IPS DF 19.7 (cell line): ENCODE results near the gene KLHL20.
"Not testable (repeated sequence)": the region's sequence is repeated elsewhere in the genome, so short reads cannot be mapped to it uniquely, and the experiment has no call there.

Experiments
- DNase-seq: peaks from one replicate; pipeline ENCODE4 v3.0.0-alpha.2; 2013; ENCODE audit warnings: low read depth, low spot score

The KLHL20 gene

GRCh38 chr1:173714759-173715537, at the start of gene KLHL20:
Gene KLHL20, plus strand, starts transcription at chr1:173714981. Its CDS starts 1,063 bp downstream, at chr1:173716044.
- DNase-seq, result peak; percentile 83

DNA sequence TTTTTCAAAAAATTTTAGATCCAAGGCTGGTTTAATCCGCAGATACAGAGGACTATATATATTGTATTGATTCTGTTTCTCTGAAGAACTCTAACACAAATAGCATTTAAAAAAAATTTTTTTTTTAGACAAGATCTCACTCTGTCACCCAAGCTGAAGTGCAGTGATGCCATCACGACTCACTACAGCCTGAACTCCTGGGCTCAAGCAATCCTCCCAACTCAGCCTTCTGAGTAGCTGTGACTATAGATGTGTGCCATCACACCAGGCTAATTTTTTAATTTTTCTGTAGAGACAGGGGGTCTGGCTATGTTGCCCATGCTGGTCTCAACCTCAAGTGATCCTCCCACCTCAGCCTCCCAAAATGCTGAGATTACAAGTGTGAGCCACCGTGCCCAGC, 48.1 kb upstream of the KLHL20 start:
- DNase-seq, result no peak

GRCh38 chr1:173669491-173669941, 45.3 kb upstream of the KLHL20 start, which contains the start of gene ANKRD45:
Gene ANKRD45, minus strand, starts transcription at chr1:173669851. Its CDS starts 10,433 bp downstream, at chr1:173659418.
- DNase-seq, result peak; percentile 48

DNA sequence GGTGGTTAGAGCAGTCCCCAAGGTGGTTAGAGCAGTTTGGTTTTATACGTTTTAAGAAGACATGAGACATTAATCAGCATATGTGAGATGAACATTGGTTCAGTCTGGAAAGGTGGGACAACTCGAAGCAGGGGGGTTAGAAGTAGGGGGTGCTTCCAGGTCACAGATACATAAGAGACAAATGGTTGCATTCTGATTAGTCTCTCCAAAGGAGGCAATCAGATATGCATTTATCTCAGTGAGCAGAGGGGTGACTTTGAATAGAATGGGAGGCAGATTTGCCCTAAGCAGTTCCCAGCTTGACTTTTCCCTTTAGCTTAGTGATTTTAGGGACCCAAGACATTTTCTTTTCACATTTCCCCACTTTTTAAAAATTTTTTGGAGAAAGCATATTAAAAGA, 40.3 kb upstream of the KLHL20 start:
- DNase-seq, result not testable (repeated sequence)

GRCh38 chr1:173680152-173680551, 34.6 kb upstream of the KLHL20 start:
- not testable (repeated sequence) for DNase-seq

GRCh38 chr1:173682184-173682583, 32.6 kb upstream of the KLHL20 start:
- no peak for DNase-seq

DNA sequence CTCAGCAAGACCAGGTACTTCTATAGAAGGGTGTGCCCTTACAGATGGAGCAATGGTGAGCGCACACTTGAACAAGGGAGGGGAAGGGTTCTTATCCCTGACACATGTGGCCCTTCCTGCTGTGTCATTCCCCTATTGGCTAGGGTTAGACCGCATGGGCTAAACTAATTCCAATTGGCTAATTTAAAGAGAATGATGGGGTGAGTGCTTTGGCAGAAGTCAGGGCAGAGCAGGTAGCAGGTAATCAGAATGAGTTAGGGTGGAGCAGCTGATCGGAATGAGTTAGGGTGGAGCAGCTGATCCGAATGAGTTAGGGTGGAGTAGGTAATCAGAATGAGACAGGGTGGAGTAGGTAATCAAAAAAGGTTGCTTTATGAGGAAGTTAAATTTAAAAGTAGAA, 30.9 kb upstream of the KLHL20 start:
- DNase-seq, result not testable (repeated sequence)

GRCh38 chr1:173685121-173685520, 29.7 kb upstream of the KLHL20 start:
- DNase-seq, result not testable (repeated sequence)

DNA sequence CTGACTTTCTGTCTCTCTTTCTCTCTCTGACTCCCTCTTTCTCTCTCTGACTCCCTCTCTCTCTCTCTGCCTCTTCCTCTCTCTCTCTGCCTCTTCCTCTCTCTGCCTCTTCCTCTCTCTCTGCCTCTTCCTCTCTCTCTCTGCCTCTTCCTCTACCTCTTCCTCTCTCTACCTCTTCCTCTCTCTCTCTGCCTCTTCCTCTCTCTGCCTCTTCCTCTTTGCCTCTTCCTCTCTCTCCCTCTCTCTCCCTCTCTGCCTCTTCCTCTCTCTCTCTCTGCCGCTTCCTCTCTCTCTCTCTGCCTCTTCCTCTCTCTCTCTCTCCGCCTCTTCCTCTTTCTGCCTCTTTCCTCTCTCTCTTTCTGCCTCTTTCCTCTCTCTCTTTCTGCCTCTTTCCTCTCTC, 26.5 kb upstream of the KLHL20 start:
- no peak for DNase-seq

DNA sequence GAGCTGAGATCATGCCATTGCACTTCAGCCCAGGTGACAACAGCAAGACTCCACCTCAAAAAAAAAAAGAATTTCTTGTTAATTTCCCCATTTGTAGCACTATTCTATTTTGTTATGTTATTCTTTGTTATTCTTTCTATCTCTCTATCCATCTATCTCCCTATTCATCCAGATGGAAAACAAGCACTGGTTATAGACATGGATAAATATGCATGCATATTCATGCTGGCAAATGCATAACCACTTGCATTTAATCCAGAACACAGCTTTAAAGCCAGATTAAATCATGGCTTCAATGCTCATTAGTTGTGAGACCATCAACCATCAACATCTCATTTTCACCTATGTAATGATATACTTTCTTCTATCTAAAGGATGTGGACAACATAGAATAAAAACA, 21.5 kb upstream of the KLHL20 start:
- DNase-seq, result no peak

- not testable (repeated sequence) for DNase-seq
Measured at GRCh38 chr1:173701299-173701698, 13.5 kb upstream of the KLHL20 start.

DNA sequence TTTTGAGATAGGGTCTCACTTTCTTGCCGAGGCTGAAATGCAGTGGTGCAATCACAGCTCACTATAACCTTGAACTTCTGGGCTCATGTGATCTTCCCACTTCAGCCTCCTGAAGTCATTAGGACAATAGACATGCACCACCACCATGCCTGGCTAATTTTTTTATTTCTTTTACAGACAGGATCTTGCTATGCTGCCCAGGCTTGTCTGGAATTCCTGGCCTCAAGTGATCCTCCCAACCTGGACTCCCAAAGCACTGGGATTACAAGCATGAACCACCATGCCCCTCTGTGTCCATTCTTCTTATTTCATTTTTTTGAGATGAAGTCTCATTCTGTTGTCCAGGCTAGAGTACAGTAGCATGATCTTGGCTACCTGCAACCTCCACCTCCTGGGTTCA, 12.0 kb upstream of the KLHL20 start:
- no peak for DNase-seq

GRCh38 chr1:173705117-173705516, 9.7 kb upstream of the KLHL20 start:
- no peak for DNase-seq

- no peak for DNase-seq
Measured at GRCh38 chr1:173708787-173709186, 6.0 kb upstream of the KLHL20 start.

GRCh38 chr1:173714441-173714758, 381 bp upstream of the KLHL20 start:
- no peak for DNase-seq

DNA sequence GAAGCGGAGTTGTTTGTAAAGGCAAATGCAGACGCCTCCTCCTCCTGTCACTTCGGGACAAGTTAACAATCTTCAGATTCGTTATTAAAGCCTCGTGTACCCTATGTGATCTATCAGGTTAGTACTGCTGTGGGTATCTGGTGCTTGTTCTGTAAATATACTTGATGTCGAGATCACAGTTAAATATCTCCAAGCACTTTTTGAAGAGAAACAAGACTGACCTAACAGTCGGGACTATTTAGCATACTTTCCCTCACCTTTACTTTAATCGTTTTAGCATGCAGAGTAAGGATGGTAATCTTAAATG, 710 bp downstream of the KLHL20 start:
- DNase-seq, result no peak

DNA sequence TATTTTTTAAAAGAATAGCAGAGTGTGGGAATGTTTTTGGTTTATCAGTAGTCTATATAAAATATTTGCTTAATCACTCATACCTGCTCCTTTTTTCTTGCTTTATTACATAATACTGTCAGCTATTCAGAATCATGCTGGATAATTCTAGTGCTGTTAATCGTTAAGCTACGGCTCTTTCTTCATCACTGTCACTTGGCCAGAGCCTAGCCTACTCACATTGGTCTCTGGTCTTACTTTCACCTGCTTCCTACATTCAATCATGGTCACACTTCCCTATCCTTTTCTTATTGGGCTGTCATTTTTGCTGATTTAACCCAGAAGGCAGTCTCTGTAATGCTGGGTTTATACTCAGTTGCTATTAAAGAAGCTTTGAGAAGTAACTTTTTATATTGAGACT, 2.5 kb downstream of the KLHL20 start:
- DNase-seq, result no peak

DNA sequence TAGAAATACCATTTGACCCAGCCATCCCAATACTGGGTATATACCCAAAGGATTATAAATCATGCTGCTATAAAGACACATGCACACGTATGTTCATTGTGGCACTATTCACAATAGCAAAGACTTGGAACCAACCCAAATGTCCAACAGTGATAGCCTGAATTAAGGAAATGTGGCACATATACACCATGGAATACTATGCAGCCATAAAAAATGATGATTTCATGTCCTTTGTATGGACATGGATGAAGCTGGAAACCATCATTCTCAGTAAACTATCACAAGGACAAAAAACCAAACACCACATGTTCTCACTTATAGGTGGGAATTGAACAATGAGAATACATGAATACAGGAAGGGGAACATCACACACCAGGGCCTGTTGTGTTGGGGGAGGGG, 16.6 kb downstream of the KLHL20 start:
- DNase-seq, result not testable (repeated sequence)

GRCh38 chr1:173733912-173734311, 19.1 kb downstream of the KLHL20 start:
- DNase-seq, result no peak

GRCh38 chr1:173736104-173736503, 21.3 kb downstream of the KLHL20 start:
- DNase-seq, result not testable (repeated sequence)

- no peak for DNase-seq
Measured at GRCh38 chr1:173742203-173742886, 27.6 kb downstream of the KLHL20 start.

- no peak for DNase-seq
Measured at GRCh38 chr1:173744651-173745050, 29.9 kb downstream of the KLHL20 start.

DNA sequence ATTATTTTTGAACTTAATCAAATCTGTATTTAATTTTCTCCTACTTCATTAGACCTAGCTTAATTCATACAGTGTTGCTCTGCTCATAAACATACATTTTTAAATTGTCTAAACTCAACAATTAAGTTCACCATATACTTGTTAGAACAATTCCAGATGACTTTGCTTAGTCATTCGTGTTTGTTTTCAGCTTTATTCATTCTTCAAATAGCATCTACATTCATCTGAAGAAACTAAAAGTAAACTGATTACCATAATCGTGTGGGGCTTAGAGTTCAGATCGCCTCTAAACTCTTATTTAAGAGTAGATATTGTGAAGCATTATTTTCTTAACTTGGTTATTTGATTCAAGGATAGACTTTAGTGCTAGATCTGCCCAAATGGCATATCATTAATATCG, 34.4 kb downstream of the KLHL20 start:
- no peak for DNase-seq
